HG03025 (cell line): ENCODE measurements around the gene CACNG5.

ENCODE experiments used
- ATAC-seq: cut with Tn5 transposase; IDR thresholded peaks from one replicate; pipeline ENCODE4 v1.9.1; 2021; ENCODE audit warnings: mild to moderate bottlenecking, moderate library complexity; ENCODE audit not compliant: unreplicated experiment, low FRiP score

CACNG5 gene

DNA sequence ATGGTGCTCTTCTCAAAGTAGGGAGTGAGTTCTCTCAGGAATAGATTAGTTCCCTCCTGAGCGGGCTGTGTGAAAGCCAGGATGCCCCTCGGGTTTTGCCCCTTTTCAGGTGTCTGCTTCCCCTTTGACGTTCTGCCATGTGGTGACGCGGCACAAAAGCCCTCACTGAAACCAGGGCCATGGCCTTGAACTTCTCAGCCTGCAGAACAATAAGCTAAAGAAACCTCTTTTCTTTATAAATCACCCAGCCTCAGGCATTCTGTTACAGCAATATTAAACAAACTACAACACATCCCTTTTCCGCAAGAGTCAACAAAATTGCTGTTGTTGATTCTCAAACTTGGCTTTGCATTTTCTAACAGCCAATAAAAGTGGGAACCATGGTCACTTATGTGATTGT, 15.5 kb upstream of the CACNG5 start:
- ATAC-seq, result no peak

GRCh38 chr17:66822009-66822408, 12.9 kb upstream of the CACNG5 start:
- no peak for ATAC-seq

DNA sequence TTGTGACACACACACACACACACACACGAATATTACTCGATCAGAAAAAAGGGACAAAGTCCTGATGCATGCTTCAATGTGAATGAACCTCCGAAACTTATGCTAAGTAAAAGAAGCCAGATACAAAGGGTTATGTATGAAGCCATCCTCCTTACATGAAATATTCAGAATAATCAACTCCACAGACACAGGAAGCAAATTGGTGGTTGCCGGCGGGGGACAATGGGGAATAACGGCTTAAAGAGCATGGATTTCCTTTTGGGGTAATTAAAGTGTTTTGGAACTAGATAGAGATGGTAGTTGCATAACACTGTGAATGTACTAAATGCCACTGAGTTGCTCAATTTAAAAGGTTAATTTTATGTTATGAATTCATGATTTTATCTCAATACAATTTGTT, 8.1 kb upstream of the CACNG5 start:
- ATAC-seq, result no peak

GRCh38 chr17:66829386-66829864, 5.5 kb upstream of the CACNG5 start:
- ATAC-seq, result no peak

DNA sequence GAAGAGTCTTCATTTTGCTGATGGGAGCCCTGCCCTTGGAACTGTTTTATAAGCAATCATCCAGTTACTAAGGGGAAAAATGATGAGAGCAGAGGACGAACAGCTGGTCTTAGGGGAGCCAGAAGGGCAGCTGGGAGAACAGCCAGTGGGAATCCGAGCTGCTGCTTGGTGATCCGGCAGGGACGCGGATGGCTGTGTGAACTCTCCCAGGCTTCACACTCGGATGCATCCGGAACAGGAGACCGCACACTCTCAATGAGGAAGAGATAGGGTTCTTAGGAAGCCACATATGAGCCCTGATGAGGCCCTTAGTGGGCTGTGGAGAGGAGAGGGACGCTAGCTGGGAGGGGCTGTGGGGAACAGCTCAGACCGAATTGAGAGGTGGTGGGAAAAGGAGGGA, 5.0 kb upstream of the CACNG5 start:
- ATAC-seq, result no peak

DNA sequence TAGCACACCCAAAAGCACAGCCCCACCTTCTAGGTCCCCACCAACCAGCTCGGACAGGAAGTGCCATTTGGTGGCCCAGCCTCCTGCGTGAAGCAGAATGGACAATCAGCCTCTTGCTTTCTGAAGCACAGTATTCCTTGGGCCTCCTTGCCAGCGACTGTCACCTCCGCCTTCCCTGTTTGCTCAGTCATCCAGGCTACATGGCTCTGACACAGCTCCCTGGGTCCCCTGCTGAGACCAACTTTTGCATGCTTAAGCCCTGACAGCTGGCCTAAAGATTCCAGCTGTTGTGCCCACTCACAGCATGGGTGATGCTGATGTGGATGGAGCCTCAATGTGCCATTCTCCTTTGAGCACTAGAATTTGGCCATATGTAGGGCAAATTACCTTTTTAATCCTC, 4.5 kb upstream of the CACNG5 start:
- ATAC-seq, result no peak

GRCh38 chr17:66831383-66832210, 3.3 kb upstream of the CACNG5 start:
- ATAC-seq, result no peak

GRCh38 chr17:66833201-66833600, 1.7 kb upstream of the CACNG5 start:
- no peak for ATAC-seq

GRCh38 chr17:66834426-66834918, 445 bp upstream of the CACNG5 start:
- no peak for ATAC-seq

- ATAC-seq, result no peak
Observed at GRCh38 chr17:66835476-66835875, 559 bp downstream of the CACNG5 start.

- ATAC-seq, result no peak
Observed at GRCh38 chr17:66836063-66837005, 1.4 kb downstream of the CACNG5 start.

GRCh38 chr17:66837226-66837625, 2.3 kb downstream of the CACNG5 start:
- ATAC-seq, result no peak

DNA sequence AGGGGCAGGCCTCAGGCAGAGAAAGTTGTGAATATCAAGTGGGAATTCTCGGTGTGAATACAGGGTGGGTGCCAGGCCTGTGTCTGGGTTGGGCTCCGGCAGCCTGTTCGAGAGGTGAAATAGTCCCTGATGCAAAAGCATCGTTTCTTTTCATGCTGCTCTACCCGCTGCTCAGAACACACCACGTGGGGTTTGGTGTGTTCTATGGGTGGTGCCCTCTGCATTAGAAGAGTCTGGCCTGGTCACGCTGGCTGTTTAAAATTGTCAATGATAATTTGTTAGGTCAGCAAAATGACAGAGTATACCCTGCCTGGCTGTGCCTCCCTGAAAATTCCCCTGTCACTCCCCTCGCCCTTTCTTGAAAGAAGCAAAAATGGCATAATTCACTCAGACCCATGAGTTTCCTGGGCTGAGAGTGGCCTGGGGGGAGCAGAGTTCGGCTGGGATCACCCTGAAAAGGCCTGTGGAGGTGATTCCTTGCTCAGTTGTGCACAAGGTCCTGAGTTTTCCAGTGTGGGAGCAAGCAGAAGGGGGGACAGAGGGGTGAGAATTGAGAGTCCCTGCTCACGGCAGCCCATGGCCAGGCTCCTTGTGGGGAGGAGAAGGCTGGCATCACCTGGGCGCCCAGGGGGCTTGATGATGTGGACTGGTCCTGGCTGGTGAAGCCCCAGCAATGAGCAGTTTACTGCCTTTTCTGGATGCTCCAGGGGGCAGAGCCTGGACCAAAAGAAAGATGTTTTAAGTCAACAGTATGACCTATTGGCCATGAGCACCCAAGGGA, 3.2 kb downstream of the CACNG5 start:
- no peak for ATAC-seq

GRCh38 chr17:66839616-66840015, 4.7 kb downstream of the CACNG5 start:
- no peak for ATAC-seq

DNA sequence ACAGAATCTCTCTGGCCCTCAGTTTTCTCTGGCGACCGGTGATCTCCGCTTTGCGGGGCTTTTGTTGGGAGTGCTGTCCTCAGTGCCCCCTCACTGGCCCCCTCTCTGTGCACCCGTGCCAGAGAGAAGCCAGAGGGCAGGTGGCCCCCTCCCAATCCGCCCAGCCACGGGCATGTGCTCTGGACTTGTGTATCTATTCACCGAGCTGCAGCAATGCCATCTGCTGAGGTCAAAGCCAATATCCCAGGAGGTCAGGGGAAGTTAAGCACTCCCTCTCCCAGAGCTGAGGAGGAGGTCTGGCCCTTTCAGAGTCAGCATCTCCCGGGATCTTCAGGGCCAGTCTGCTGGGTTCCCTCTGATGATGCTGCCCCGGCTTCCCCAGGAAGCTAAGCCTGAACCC, 5.1 kb downstream of the CACNG5 start:
- ATAC-seq, result no peak

GRCh38 chr17:66841328-66841727, 6.4 kb downstream of the CACNG5 start:
- ATAC-seq, result no peak

DNA sequence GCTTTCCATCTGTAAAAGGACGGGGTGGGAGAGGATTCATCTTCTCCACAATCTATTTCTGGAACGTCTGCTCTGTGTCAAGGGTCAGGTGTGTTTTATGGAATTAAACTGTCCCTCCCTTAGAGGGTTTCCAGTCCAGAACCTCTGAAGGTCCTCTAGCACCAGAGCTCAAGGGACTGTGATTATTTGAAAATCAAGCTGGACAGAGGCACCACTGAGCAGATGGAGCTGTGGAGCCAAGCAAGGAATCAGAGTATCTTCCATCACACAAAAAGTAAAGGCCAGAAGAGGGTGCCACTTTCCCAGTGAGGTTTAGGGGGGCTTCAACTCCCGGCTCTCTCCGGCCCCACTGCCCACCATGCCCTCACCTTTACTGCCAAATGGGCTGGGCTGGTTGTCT, 6.8 kb downstream of the CACNG5 start:
- ATAC-seq, result no peak

DNA sequence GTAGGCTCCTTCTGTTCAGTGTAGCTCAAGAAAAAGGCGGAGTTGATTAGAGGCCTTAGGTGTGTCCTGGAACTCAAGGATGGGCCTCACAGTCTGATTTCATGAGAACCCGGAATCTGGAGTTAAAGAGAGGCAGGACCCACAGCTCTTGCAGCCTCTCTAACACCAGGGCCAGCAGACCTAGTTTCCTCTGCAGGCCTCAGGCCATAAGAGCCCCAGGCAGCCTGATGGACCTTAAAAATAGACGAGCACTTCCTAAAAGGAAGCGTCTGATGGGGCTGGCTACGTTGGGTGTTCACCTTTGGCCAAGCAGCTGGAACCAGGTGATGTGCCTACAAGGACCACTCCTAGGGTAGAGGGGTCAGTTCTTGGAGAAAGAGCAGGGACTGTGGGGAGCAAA, 7.6 kb downstream of the CACNG5 start:
- ATAC-seq, result no peak

- no peak for ATAC-seq
Observed at GRCh38 chr17:66842959-66843358, 8.0 kb downstream of the CACNG5 start.

DNA sequence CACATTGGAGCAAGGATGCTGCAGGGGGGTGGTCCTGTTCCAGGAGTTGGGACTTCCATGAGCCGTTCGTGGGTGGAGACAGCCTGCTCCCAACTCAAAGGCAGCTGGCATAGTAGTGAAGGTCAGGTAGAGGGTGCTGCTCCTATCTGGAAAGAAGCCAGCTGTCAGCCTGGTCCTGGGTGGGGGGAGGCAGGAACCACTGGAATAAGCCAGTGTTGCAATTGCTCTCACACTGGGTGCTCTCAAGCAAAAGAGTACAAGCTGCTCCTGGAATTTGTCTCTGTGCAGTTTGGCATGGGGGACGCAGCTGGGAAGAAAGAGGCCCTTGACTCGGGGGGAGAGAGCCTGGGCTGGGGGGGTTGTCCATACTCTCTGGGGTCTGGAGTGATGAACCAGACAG, 8.7 kb downstream of the CACNG5 start:
- ATAC-seq, result no peak
